ENCODE results near the gene DOK3.

- TF ChIP-seq FOXP2 (optimal IDR thresholded peaks at IDR 0.05; ENCODE audit: borderline replicate concordance, extremely low read depth, extremely low read length, insufficient read depth) (no peak), POLR2AphosphoS5 (IDR thresholded peaks at IDR 0.05; ENCODE audit: low read depth, low read length) (no peak), TAF1 (IDR thresholded peaks at IDR 0.05; ENCODE audit: borderline replicate concordance, insufficient read depth, low read length) (no peak)
Measured at GRCh38 chr5:177526791-177527190, 17.2 kb upstream of the DOK3 start.

Measured in PFSK-1 (cell line).